Cerebellar nuclear complex (tissue), 1 donor: ENCODE data around the gene MYO1E.

Experiments
- DNase-seq, 2 experiments: peaks; one replicate each; lab custom pipeline; 2025; lab: John Stamatoyannopoulos, UW

Gene MYO1E

DNA sequence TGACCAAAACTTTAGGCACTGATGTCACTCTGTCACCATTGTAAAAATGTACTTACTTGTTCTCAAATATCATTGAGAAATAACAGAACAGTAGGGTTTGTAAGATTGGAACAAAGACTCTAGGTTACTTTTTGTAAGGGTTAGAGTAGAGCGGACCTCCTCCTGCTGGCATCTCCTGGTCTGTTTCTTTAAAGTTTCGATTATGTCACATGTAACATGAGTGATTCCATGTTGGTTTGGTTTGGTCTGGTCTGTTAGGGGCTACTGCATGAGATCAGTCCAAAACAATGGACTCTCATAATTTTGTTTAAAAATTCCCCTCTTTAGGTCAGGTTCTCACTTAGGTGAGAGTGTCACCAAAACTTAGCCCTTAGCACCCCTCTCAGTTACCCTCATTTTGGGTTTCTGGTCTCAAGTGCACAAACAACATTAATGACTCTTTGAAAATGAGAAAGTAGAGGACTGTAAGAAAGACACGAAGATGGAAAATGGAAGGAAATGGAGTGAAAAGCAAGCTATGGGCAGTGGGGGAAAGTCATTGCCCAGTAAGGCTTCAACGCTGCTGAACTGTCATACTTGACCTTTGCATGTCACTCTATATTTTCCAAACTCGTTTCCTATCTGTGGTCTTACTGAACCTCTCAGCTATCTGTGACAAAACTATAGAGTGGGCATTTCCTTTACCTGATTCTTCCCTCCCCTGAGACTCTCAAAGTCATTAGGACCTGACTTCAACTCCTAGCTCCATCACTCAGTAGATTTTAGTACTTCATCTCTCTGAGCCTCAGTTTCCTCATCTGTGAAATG, 113.3 kb downstream of the MYO1E start:
- DNase-seq: no peak

DNA sequence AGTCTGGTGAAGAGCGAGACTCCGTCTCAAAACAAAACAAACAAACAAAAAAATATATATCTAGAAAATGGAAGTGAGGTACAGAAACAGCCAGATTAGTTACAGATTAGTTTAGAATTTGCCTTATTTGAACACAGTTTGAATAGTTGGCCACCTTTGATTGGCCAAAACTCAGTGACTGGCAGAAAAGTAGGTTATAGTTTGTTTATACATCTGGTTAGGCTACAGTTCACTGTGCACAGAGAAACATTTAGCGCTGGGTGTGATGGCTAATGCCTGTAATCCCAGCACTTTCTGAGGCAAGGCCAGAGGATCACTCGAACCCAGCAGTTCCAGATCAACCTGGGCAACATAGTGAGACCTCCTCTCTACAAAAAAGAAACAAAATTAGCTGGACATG, 114.4 kb downstream of the MYO1E start:
- no peak for DNase-seq

DNA sequence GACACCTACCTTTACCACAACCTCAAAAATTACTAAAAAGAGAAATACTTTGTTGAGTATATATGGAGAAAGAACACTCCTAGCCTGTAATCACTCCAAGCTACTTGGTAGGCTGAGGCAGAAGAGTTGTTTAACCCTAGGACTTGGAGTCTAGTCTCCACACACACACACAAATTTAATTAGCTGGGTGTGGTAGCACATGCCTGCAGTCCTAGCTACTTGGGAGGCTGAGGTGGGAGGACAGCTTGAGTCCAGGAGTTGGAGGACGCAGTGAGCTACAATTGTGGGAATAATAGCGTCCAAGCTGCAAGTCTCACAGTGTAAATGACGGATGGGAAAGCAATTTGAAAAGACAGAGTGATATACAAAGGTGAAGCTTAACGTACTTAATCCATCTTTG, 115.5 kb downstream of the MYO1E start:
- DNase-seq: no peak

DNA sequence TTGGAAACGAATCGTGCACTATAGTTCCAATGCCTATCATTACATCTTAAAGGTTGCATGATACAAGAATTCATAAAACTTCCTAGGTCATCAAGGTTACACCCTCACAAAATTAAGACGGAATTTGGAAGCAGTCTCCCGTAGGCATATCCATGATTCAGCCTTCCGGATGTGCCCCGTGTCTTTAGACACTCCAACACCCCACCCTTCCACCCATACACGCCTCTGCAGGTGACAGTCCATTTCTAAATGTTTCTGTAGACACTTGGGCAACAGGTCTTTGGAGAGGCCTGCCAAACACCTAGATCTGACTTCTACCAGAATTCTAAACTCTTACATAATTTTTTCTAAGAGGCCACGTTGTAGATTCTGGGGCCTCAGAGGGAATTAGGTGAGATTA, 116.2 kb downstream of the MYO1E start:
- no peak for DNase-seq

DNA sequence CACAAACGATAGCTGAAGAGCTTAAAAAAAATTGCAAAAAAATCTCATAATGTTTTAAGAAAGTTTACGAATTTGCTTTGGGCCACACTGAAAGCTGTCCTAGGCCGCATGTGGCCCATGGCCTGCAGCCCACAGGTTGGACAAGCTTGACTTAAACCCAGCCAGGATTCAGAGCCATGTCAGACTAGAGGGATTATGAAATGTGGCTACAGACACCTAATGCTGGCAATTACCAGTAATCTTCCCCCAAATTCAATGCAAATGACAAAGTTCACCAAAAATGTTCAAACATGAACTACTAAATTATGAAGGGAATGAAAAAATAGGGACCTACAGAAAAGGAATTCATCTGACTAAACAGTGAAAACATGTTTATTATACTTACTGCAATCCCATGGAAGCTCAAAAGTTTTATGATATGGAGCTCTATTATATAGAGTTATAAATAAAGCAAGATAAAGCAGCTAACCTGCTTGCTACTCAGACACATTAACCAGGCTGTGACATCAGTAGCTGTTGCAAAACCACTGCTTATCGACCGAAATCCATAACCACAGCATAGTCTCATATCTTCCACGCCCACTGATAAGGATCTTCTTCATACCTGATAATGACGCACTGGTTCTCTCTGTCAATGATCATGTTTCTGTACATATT, 116.9 kb downstream of the MYO1E start:
- DNase-seq: no peak

DNA sequence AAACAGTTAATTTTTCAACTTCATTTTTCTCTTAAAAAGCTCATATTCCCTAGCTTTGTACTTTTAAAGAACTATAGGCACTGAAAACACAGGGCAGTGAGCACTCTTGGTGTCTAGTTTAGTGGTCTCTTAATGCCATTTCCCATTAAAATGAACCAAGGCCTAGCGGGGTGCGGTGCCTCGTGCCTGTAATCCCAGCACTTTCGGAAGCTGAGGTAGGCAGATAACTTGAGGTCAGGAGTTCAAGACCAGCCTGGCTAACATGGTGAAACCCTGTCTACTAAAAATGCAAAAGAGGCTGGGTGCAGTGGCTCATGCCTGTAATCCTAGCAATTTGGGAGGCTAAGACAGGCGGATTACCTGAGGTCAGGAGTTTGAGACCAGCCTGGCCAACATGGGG, 120.5 kb downstream of the MYO1E start:
- no peak for DNase-seq

DNA sequence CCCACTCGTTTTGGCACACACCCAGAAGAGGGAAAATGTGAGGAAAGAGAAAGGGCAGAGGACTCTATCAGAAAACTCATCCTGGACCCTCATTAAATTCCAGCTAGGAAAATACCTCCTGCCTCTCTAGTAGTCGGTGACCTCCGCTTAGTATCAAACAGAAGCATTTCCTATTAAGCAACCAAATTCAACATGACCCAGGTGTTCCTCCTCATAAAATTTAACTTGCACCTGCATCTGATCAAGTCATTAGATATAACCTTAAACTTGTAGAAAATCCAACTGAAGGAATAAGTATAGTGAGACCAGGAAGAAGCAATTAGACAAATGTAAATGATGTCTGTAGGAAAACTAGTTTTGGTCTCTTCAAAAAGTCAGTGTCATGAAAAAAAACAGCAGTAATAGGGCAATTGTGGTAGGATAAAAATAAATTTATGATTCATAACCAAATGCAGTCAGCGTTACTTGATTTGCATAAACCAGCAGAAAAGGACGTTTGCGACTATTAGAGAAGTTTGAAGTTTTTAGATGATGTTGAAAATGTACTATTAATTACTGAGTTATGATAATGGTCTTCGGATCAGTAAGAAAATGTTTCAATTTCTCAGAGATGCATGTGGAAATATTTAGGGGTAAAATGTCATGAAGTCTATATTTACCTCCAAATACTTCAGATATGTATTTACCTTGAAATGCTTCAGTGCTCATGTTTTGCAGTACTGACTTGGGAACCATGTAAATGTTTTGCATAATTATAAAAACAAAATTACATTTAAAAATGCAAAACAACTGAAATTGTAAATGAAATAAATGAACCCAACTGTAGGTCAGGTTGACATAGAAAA, 121.4 kb downstream of the MYO1E start:
- no peak for DNase-seq

DNA sequence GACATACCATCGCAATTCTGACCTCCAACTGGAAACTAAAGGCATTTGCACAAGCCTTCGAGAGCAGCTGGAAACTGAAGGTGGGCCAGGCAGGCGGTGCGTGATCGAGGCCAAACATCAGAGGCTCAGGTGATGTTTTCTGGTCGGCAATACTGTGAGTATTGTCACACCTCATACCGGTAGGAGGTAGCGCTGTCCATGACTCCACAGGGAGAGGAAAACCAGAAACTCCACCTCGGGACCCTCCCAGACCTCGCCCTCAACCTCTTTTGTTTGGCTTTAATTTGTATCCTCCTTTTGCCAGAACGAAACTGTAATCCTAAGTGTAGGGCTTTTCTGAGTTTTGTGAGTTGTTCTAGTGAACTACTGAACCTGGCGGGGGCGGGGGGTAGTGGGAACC, 122.4 kb downstream of the MYO1E start:
- no peak for DNase-seq

DNA sequence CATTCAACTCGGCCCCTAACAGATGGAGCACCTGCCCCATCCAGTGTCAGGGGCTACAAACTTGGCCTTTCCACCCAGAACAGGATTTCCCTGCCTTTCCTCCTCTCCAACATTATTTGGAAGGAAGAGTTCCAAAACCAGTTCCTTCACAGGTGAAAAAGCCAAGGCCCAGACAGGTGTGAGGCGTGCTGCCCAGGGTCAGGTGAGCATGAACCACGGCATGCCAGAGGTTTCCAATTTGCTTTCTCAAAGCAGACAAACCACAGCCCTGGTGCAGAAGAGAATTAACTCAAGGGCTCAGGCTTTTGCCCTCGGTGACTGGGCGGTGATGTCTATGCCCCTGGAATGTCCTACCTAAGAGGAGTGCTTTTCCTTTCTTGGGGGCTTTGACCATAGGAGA, 122.9 kb downstream of the MYO1E start:
- no peak for DNase-seq

DNA sequence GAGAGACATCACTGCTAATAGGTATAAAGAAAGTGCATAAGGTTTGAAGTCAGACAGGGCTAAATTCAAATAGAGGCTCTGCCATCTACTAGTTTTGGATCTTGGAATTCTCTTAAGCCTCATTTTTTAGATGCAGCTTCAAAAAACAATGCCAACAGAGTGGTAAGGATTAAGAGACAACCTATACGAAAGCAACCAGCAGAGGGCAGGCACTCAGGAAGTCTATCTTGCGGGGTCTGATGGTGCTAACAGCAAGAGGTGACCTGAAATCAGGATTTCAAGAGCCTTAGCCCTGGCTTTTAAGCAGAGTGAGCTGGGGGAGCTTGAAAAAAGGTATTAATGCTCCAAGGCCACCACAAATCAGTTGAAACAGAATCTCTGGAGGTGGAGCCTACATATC, 125.3 kb downstream of the MYO1E start:
- DNase-seq: no peak

DNA sequence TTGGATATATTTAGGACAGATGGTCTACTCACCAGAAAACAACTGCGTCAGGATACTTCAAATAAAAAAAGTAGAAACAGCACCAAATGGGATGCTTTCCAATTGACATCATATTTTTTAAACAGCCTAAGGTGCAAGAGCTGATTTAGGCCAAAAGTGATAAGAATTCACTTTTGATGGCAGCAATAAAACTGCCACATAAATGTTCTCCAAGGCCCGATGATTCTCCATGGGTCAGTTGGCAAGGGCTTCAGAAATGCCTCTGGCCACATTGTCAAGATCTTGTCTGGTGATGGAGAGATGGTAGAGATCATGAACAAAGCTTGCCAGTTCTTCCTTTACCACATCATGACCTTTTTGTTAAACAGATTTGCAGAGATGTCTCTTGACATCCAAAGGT, 127.1 kb downstream of the MYO1E start:
- DNase-seq: no peak

DNA sequence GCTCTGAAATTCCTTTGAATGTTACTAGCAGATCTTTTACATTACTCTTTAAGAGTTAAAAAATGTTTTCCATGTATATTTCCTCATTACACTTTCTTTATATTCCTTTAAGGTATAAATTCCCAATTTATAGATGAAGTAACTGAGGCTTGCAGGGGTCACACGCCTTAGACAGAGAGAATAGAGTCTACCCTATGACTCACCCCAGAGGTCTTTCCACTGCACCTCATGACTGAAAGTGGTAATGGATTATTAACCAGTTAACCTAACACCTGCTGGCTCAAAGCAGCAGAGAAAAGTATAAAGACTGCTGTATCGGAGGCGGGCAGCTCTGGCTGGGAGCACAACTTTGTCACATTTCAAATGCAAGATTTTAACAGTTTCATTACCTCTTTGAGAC, 128.3 kb downstream of the MYO1E start:
- DNase-seq: no peak

DNA sequence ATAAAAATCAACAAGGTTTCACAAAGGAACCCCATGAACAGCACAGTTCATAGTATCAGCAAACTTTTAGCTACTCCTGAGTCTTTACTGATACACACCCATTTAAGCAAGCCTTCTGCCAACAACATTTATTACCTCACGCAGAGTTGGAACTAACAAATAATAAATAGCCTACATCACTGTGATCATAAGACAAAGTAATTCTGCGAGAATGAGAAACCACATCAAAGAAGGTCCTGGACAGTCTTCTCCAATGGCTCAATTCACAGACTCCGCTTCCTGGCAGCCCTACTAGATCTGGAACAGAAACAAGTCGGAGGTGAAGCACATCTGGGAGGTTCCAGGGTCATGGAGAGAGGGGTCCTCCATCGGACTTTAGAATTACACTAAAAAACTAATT, 129.0 kb downstream of the MYO1E start:
- no peak for DNase-seq

DNA sequence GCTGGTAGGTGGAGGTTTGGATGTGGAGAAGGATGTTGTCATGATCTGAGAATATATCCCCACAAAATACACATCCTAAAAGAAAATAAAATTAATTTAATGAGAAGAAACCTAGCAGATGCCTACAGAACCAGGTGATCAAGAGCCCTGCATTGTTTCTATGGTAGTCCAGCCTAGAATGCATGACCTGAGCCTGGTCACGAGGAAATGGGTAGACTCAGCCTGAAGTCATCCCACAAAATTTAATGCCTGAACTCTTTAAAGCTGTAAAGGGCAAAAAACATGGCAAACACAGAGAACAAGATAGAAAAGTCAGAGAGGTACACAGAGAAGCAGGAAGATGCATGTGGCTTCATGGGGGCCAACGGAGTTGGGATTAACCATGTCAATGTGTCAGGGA, 130.0 kb downstream of the MYO1E start:
- DNase-seq: no peak

DNA sequence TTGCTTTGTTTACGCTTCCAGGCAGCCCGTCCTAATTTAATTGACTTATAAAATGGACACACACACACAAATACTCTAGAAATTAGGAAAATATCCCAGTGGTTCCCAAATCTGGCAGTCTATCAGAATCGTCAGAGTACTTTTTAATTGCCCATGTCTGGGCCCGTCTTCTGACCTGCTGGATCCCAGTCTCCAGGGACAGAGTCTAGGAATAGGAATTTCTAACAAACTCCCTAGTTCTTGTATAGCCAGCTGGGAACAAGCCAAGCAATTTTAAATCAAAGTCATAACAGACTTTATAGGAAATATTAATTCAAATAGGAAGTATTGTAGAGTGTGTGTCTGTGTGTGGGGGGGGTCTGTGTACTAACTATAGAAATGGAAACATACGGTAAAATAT, 132.6 kb downstream of the MYO1E start:
- DNase-seq: no peak

DNA sequence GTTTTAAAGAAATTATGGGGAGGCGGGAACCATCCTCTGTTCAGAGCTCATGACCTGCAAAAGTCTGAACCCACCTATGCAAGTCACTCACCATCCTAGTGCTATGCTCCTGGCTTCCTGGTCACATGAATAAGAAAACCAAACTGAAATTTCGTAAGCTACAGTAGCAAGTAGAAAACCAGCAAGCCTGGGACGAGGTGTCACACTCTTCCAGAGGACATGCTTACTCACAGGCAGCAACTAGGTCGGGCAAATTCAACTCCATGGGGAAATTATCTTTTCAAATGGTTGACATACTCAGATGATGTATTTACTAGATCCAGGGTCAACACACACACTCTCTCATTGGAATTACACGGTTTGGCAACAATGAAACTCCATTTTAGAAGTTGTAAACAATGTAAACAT, 134.7 kb downstream of the MYO1E start:
- DNase-seq: no peak

DNA sequence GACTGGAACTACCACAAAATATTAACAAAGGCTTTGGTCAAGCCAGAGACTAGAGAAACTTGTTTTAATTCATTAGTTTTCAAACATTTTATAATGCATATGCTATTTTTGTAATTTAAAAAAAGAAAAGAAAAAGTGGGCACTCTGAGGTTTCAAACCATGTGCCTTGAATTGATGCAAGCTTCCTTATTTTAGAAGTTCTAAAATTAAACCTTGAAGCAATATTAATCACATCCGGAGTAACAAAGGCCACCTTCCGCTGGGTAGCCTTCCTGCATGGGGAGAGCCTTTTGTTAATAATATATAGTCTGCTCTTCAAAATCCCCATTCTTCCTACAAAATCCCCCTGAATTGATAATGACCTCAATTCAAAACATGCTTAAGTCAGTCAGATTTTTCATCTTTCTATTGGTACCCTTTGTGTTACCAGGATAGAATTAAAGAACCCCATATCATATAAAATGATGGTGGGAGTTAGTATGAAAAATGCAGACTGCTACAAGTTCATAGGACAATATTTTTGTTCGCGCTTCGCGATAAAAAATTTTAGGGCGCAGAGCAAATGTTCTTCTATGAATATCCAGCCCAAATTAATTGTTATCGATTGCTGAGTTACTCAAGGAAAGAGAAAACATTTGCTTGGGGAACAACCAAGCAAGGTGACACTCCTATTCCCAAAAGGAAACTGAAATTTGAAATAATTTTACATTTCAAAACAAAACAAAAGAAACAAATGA, 135.4 kb downstream of the MYO1E start:
- no peak for DNase-seq

DNA sequence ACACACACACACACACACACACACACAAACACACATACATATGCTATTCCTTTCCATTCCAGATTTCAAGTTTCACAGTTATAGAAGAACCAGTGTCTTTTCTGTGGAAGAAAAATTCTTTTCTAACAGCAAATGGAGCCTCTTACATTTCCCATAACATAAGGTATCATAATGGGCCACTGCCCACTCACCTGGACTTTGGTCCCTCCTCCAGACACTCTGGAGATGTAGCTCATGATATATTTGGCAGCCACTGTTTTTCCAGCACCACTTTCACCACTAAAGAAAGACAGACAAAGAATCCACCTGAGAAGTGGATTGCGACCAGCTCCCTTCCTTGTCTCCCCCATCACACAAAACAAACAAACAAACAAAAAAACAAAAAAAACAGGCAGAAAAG, 136.3 kb downstream of the MYO1E start:
- DNase-seq: no peak

DNA sequence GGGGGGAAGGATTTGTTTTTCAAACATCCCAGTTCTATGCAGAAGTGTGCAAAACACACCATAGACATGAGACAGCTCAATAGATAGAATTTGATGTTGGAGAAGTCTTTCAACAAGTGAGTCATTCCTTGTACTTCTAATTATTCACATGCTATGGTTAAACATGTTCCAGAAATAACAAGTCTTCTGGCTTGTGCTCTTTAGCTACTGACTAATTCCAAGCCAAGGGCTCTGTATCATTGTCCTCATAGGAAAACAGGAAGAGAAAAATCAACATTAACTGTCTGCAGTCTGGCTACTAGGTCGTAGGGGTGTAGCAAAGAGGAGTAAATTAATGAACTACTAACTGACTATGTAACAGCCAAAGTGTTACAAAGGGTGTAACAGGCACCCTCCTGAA, 140.2 kb downstream of the MYO1E start:
- no peak for DNase-seq

DNA sequence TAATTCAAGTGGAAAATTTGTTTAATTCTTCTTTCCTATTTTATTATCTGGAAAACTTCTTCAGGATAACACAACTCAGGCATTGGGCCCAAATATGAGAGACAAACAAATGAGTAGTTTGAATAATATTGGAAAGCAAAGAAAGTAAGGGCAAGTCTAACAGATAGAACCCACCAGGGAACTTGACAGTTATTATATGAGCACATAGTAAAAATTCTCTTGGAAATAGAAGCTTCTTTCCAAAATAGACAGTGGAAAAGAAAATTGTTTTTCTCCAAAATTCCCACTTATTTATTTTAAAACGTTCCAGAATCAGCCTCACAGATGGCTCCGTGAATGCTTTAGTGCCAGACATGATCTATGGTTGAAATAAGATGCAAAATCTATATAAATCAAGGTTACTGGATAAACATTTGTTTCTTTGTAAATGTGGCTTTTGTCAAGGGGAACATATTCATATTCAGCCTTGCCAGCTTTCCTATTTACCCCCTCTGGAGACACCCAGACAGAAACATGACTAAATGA, 142.1 kb downstream of the MYO1E start:
- no peak for DNase-seq

DNA sequence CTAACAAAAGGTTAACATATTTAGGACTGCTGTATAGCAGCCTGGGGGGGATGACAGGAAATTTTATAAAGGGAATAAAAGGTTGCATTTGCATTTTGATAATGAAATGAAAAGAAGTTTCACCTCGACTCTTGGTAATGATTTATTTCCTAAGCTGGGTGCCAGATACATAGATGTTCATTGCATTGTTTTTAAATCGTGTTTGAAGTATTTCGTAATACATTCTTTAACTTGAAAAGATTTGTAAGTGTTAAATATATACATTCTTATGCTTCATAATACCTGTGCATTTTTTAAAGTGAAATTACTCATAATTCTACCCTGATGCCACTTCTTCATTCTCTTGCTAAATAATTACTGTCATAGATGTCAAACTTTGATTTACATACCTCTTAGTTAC, 143.2 kb downstream of the MYO1E start:
- DNase-seq: no peak

DNA sequence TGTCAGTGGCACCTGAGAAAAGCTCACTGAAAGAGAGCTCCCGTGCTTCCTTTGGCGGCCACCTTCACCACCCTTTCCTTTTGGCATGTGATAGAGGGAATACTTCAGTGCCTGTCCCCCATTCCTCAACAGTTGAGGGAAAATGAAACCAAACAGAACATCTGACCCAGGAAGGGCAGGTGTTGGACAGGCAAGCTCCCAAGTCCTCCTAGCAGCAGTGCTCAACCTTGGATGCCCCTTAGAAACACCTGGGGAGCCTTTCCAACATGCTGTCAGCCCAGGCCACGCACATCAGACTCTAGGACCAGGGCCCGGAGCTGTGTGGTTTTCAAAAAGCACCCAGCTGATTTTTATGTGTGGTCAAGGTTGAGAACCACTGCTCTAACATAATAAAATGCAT, 143.7 kb downstream of the MYO1E start:
- DNase-seq: no peak
